ENCODE results near the gene SH2D6.
"Not testable (repeated sequence)": the region's sequence is repeated elsewhere in the genome, so short reads cannot be mapped to it uniquely, and the experiment has no call there.

Gene SH2D6

GRCh38 chr2:85475799-85476490 lies 57.4 kb downstream of the SH2D6 start:
- Histone ChIP-seq H3K27me3 (ENCODE audit: control insufficient read depth, insufficient read depth, low read length) (no peaks in the 10 kb centered on the region), H3K79me2 (no peaks in the 10 kb centered on the region), H3K4me2 (ENCODE audit: low read length) (no peak overlapping the region), H3K27ac (no peak overlapping the region), H3K9ac (no peak overlapping the region), H3K4me1 (peaks cover 5% of the 10 kb centered on the region), H3K4me3 (ENCODE audit: low read depth, low read length) (no peak overlapping the region), H3K9me3 (ENCODE audit: control insufficient read depth, low read length) (no peaks in the 10 kb centered on the region), H2AFZ (no peak overlapping the region), H3K36me3 (ENCODE audit: control insufficient read depth, insufficient read depth, low read length) (no peaks in the 10 kb centered on the region)
- TF ChIP-seq CTCF (IDR thresholded peaks at IDR 0.05): no peak

- no peaks in the 10 kb centered on the region for H3K27me3 ChIP-seq (ENCODE audit: control insufficient read depth, insufficient read depth, low read length)
- no peaks in the 10 kb centered on the region for H3K79me2 ChIP-seq
- no peak overlapping the region for H3K4me2 ChIP-seq (ENCODE audit: low read length)
- no peak overlapping the region for H3K9ac ChIP-seq
- H3K9me3 ChIP-seq (ENCODE audit: control insufficient read depth, low read length): no peaks in the 10 kb centered on the region
- no peak overlapping the region for H3K27ac ChIP-seq
- no peaks in the 10 kb centered on the region for H3K36me3 ChIP-seq (ENCODE audit: control insufficient read depth, insufficient read depth, low read length)
- H2AFZ ChIP-seq: no peak overlapping the region
- no peak overlapping the region for H3K4me3 ChIP-seq (ENCODE audit: low read depth, low read length)
- H3K4me1 ChIP-seq: no peaks in the 10 kb centered on the region
- no peak for TF ChIP-seq CTCF (IDR thresholded peaks at IDR 0.05)
These were observed 58.1 kb downstream of the SH2D6 start for GRCh38 chr2:85476624-85477023.

GRCh38 chr2:85477884-85478283 lies 59.4 kb downstream of the SH2D6 start:
- no peak overlapping the region for H3K9ac ChIP-seq
- no peaks in the 10 kb centered on the region for H3K4me1 ChIP-seq
- H3K9me3 ChIP-seq (ENCODE audit: control insufficient read depth, low read length): no peaks in the 10 kb centered on the region
- no peak overlapping the region for H2AFZ ChIP-seq
- no peaks in the 10 kb centered on the region for H3K27me3 ChIP-seq (ENCODE audit: control insufficient read depth, insufficient read depth, low read length)
- TF ChIP-seq CTCF (IDR thresholded peaks at IDR 0.05): no peak
- no peak overlapping the region for H3K4me3 ChIP-seq (ENCODE audit: low read depth, low read length)
- H3K36me3 ChIP-seq (ENCODE audit: control insufficient read depth, insufficient read depth, low read length): no peaks in the 10 kb centered on the region
- H3K4me2 ChIP-seq (ENCODE audit: low read length): no peak overlapping the region
- no peaks in the 10 kb centered on the region for H3K79me2 ChIP-seq
- H3K27ac ChIP-seq: no peak overlapping the region

- Histone ChIP-seq H3K4me2 (ENCODE audit: low read length) (no peak overlapping the region), H3K27me3 (ENCODE audit: control insufficient read depth, insufficient read depth, low read length) (no peaks in the 10 kb centered on the region), H3K27ac (no peak overlapping the region), H3K9me3 (ENCODE audit: control insufficient read depth, low read length) (no peaks in the 10 kb centered on the region), H3K9ac (no peak overlapping the region), H3K4me1 (no peaks in the 10 kb centered on the region), H3K4me3 (ENCODE audit: low read depth, low read length) (no peak overlapping the region), H3K79me2 (no peaks in the 10 kb centered on the region), H3K36me3 (ENCODE audit: control insufficient read depth, insufficient read depth, low read length) (no peaks in the 10 kb centered on the region), H2AFZ (no peak overlapping the region)
- TF ChIP-seq CTCF (IDR thresholded peaks at IDR 0.05): no peak
These were observed 63.6 kb downstream of the SH2D6 start for GRCh38 chr2:85481818-85482777.

- not testable (repeated sequence) for H3K9me3 ChIP-seq (ENCODE audit: control insufficient read depth, low read length); H3K27ac ChIP-seq; H3K27me3 ChIP-seq (ENCODE audit: control insufficient read depth, insufficient read depth, low read length); H3K4me1 ChIP-seq; H3K4me2 ChIP-seq (ENCODE audit: low read length); H3K4me3 ChIP-seq (ENCODE audit: low read depth, low read length); H3K36me3 ChIP-seq (ENCODE audit: control insufficient read depth, insufficient read depth, low read length); H3K79me2 ChIP-seq; H2AFZ ChIP-seq; H3K9ac ChIP-seq
These were observed 66.1 kb downstream of the SH2D6 start for GRCh38 chr2:85484615-85485014.
